GM12865 (cell line): ENCODE data around the gene LAYN.

Experiments used
- DNase-seq: peaks from one replicate; pipeline ENCODE4 v3.0.0; 2010; ENCODE audit warnings: low read depth
- H3K4me3 ChIP-seq: 2 replicates; pipeline ENCODE4 v1.5.1; 2011; ENCODE audit warnings: mild to moderate bottlenecking, low read depth, low read length, control low read depth
- CTCF ChIP-seq: IDR thresholded peaks from 2 replicates; pipeline ENCODE4 v1.5.1; 2011; ENCODE audit warnings: low read length, control low read depth, low read depth, inconsistent platforms; ENCODE audit not compliant: insufficient read depth; ENCODE audit errors: missing control alignments

LAYN gene

GRCh38 chr11:111548525-111548924 lies 8.0 kb downstream of the LAYN start:
- no peak overlapping the region for H3K4me3 ChIP-seq
- DNase-seq, result no peak
- TF ChIP-seq CTCF, result no peak

- DNase-seq, result no peak
- no peak overlapping the region for H3K4me3 ChIP-seq
- no peak for TF ChIP-seq CTCF
Measured at GRCh38 chr11:111549196-111549868, 8.8 kb downstream of the LAYN start.

- no peak for TF ChIP-seq CTCF
- DNase-seq, result no peak
- no peak overlapping the region for H3K4me3 ChIP-seq
Measured at GRCh38 chr11:111549869-111550203, 9.3 kb downstream of the LAYN start.

- no peak for DNase-seq
- no peak for TF ChIP-seq CTCF
- H3K4me3 ChIP-seq, result no peak overlapping the region
Measured at GRCh38 chr11:111550258-111550657, 9.7 kb downstream of the LAYN start.

GRCh38 chr11:111554532-111554931 lies 14.0 kb downstream of the LAYN start:
- no peak for TF ChIP-seq CTCF
- no peak overlapping the region for H3K4me3 ChIP-seq
- DNase-seq, result no peak

- no peak for TF ChIP-seq CTCF
Measured at GRCh38 chr11:111555255-111555654, 14.7 kb downstream of the LAYN start.

GRCh38 chr11:111557425-111558111 lies 17.0 kb downstream of the LAYN start:
- no peak overlapping the region for H3K4me3 ChIP-seq
- no peak for DNase-seq
- TF ChIP-seq CTCF, result no peak

More at GRCh38 chr11:111555255-111555654, 14.7 kb downstream of the LAYN start:
- no peak for DNase-seq
- no peak overlapping the region for H3K4me3 ChIP-seq
